HL-60 (cell line): Measurements from ENCODE around the gene RPSA.
A peak's percentile ranks its signal among the peaks of the same experiment; 100 is the strongest.

Source experiments
- DNase-seq, 2 experiments: peaks; one replicate each; pipeline ENCODE4 v3.0.0-alpha.2; 2010 to 2020; ENCODE audit warnings: low read depth in 1 of 2, low spot score in 1 of 2
- H3K27ac ChIP-seq: fragments of 250-450 bp; sonication (Bioruptor Pico); replicated peaks from 2 replicates; pipeline ENCODE4 v1.5.1; 2020; ENCODE audit warnings: mild to moderate bottlenecking, moderate library complexity
- H3K27me3 ChIP-seq: fragments of 250-450 bp; sonication (Bioruptor Pico); 2 replicates; pipeline ENCODE4 v1.5.1; 2021; ENCODE audit warnings: mild to moderate bottlenecking, moderate library complexity; ENCODE audit not compliant: insufficient read depth, poor library complexity, severe bottlenecking
- H3K4me3 ChIP-seq: replicated peaks from 2 replicates; pipeline ENCODE4 v1.5.1; 2011; ENCODE audit warnings: mild to moderate bottlenecking, control low read depth, low read length; ENCODE audit not compliant: insufficient read depth
- CTCF ChIP-seq: IDR thresholded peaks from one replicate; pipeline ENCODE4 v1.5.1; 2011; ENCODE audit warnings: low read length, control low read depth, inconsistent platforms; ENCODE audit not compliant: insufficient read depth
- GABPA ChIP-seq: IDR thresholded peaks from 2 replicates; pipeline ENCODE4 v1.6.1; 2012; ENCODE audit warnings: low read depth
- POLR2AphosphoS5 ChIP-seq: IDR thresholded peaks from 2 replicates; pipeline ENCODE4 v1.6.1; 2012; ENCODE audit warnings: low read depth
- REST ChIP-seq: IDR thresholded peaks from 2 replicates; pipeline ENCODE4 v1.6.1; 2012; ENCODE audit warnings: low read depth; ENCODE audit not compliant: insufficient replicate concordance
- SPI1 ChIP-seq: IDR thresholded peaks from 2 replicates; pipeline ENCODE4 v1.6.1; 2012; ENCODE audit warnings: low read depth, mild to moderate bottlenecking, borderline replicate concordance
- long read RNA-seq: library from polyadenylated mRNA; unstranded; transcript quantifications from one replicate; pipeline ENCODE4 v2.0.0, GENCODE V29; 2020

RPSA gene
- long read RNA-seq, transcript RPSA-202 (7 exons, 1,032 nt) = minor isoform, 12 of 8,551 reads
- long read RNA-seq, transcript RPSA-207 (5 exons, 1,227 nt) = minor isoform, 9 of 8,551 reads
- long read RNA-seq, transcript RPSA-201 (7 exons, 1,171 nt) = major isoform, 8,226 of 8,551 reads
- long read RNA-seq, partial matches to known transcripts = 31 of 8,551 reads
- long read RNA-seq, other reads (novel, unspliced or antisense) = 272 of 8,551 reads

- Histone ChIP-seq H3K27ac (peak within 1 kb of the TSS; percentile 94), H3K27me3 (no peaks in the 10 kb centered on the region)
- peak; percentile 24 for TF ChIP-seq CTCF
- peak; percentile 69 for TF ChIP-seq GABPA
- peak; percentile 81 for TF ChIP-seq REST
- TF ChIP-seq POLR2AphosphoS5 = peak; percentile 100
- TF ChIP-seq SPI1 = no peak
Measured at GRCh38 chr3:39406368-39407258, at the start of gene RPSA. RPSA (plus strand) TSS chr3:39406720; CDS start chr3:39407654, 934 bp downstream.

GRCh38 chr3:39358333-39358732 lies 48.2 kb upstream of the RPSA start:
- no peak for DNase-seq
- no peak for TF ChIP-seq REST
- no peak for TF ChIP-seq CTCF
- TF ChIP-seq GABPA = no peak
- TF ChIP-seq POLR2AphosphoS5 = no peak
- no peak for TF ChIP-seq SPI1
- Histone ChIP-seq H3K4me3 (no peak overlapping the region), H3K27me3 (no peaks in the 10 kb centered on the region), H3K27ac (no peak overlapping the region)

More at GRCh38 chr3:39406368-39407258, at the start of gene RPSA:
- peak within 1 kb of the TSS; percentile 75 for H3K4me3 ChIP-seq
- DNase-seq = peak; percentile 95 to 99

DNA sequence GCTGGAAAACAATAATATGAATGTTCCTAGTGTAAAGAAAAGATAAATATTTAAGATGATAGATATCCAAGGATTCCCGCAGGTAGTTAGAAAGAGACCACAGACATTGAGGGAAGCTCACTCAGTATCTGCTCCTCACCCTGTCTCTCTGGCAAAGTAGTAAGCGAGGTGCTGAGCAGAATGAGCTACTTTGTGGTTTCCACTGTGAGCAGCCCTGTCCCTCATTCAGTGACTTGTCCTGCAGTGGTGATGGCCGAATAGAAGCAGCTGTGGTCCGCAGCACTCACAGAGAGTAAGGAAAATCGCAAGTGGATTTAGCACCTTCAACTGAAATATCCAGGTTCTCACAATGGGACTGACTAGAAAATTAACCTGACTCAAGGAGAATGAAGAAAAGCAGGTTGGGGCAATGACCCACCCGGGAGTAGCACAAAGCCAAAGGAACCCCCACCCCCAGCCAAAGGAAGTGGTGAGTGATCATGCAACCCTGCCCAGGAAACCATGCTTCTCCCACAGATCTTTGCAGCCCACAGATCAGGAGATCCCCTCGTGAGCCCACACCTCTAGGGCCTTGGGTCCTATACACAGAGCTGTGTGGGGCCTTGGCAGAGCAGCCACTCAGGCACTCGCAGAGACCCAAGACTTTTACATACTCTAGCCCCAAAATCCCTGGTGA lies 45.1 kb upstream of the RPSA start:
- H3K27me3 ChIP-seq = no peaks in the 10 kb centered on the region
- H3K4me3 ChIP-seq = no peak overlapping the region
- TF ChIP-seq SPI1 (no peak), GABPA (0 out of 2 replicates have a peak, but pooled peaks have one; percentile 18), REST (no peak), POLR2AphosphoS5 (peak; percentile 62; the same call in 1 of the 2 replicates), CTCF (no peak)
- H3K27ac ChIP-seq = peak overlapping the region; percentile 17; the same call in 1 of the 2 replicates
- DNase-seq = peak in 1 of 2 experiments; percentile 74
